ENCODE results near the gene CAVIN2. TPM values are rescaled to one million over a fixed set of nuclear protein-coding genes. Genes with fewer than 3 reads are reported as not detected.

Gene CAVIN2
- total and polyA plus RNA-seq, 2 experiments from 2014 or later: 0.74 to 1.0 TPM

- Histone ChIP-seq H3K36me3 (no peaks in the 10 kb centered on the region), H3K27ac (no peak overlapping the region), H3K27me3 (no peaks in the 10 kb centered on the region), H3K4me1 (ENCODE audit: low read depth) (peaks cover 10% of the 10 kb centered on the region), H3K9me3 (ENCODE audit: low read depth) (no peaks in the 10 kb centered on the region), H3K4me3 (no peak overlapping the region)
- DNase-seq (ENCODE audit: low read depth in 1 of 2, low spot score in 1 of 2): peak in 1 of 2 donors; percentile 66
- no peak for TF ChIP-seq CTCF (IDR thresholded peaks at IDR 0.05; ENCODE audit: low read depth, low read length)
Measured at GRCh38 chr2:191864628-191865374, 17.9 kb upstream of the CAVIN2 start.

- H3K27ac ChIP-seq: no peak overlapping the region
- peaks cover 10% of the 10 kb centered on the region for H3K4me1 ChIP-seq (ENCODE audit: low read depth)
- no peaks in the 10 kb centered on the region for H3K36me3 ChIP-seq
- H3K9me3 ChIP-seq (ENCODE audit: low read depth): no peaks in the 10 kb centered on the region
- peak in 1 of 2 donors; percentile 62 for DNase-seq (ENCODE audit: low read depth in 1 of 2, low spot score in 1 of 2)
- TF ChIP-seq CTCF (IDR thresholded peaks at IDR 0.05; ENCODE audit: low read depth, low read length): no peak
- no peaks in the 10 kb centered on the region for H3K27me3 ChIP-seq
- H3K4me3 ChIP-seq: no peak overlapping the region
Measured at GRCh38 chr2:191863988-191864387, 17.1 kb upstream of the CAVIN2 start.

GRCh38 chr2:191862156-191862775 is 15.4 kb upstream of the CAVIN2 start:
- H3K36me3 ChIP-seq: no peaks in the 10 kb centered on the region
- no peak for TF ChIP-seq CTCF (IDR thresholded peaks at IDR 0.05; ENCODE audit: low read depth, low read length)
- peaks cover 7% of the 10 kb centered on the region for H3K4me1 ChIP-seq (ENCODE audit: low read depth)
- H3K9me3 ChIP-seq (ENCODE audit: low read depth): no peaks in the 10 kb centered on the region
- DNase-seq (ENCODE audit: low read depth in 1 of 2, low spot score in 1 of 2): no peak
- H3K4me3 ChIP-seq: no peak overlapping the region
- no peaks in the 10 kb centered on the region for H3K27me3 ChIP-seq
- H3K27ac ChIP-seq: no peak overlapping the region

- H3K27ac ChIP-seq: no peak overlapping the region
- H3K27me3 ChIP-seq: no peaks in the 10 kb centered on the region
- no peaks in the 10 kb centered on the region for H3K36me3 ChIP-seq
- H3K9me3 ChIP-seq (ENCODE audit: low read depth): no peaks in the 10 kb centered on the region
- H3K4me1 ChIP-seq (ENCODE audit: low read depth): no peaks in the 10 kb centered on the region
- no peak for DNase-seq (ENCODE audit: low read depth in 1 of 2, low spot score in 1 of 2)
- no peak for TF ChIP-seq CTCF (IDR thresholded peaks at IDR 0.05; ENCODE audit: low read depth, low read length)
- no peak overlapping the region for H3K4me3 ChIP-seq
Measured at GRCh38 chr2:191860760-191861466, 14.0 kb upstream of the CAVIN2 start.

GRCh38 chr2:191859681-191860080 is 12.8 kb upstream of the CAVIN2 start:
- H3K9me3 ChIP-seq (ENCODE audit: low read depth): no peaks in the 10 kb centered on the region
- H3K27ac ChIP-seq: no peak overlapping the region
- H3K4me1 ChIP-seq (ENCODE audit: low read depth): peaks cover 11% of the 10 kb centered on the region
- peak in 1 of 2 donors; percentile 31 for DNase-seq (ENCODE audit: low read depth in 1 of 2, low spot score in 1 of 2)
- no peaks in the 10 kb centered on the region for H3K27me3 ChIP-seq
- H3K4me3 ChIP-seq: no peak overlapping the region
- no peak for TF ChIP-seq CTCF (IDR thresholded peaks at IDR 0.05; ENCODE audit: low read depth, low read length)
- H3K36me3 ChIP-seq: no peaks in the 10 kb centered on the region

Data from cardiac muscle cell (in vitro differentiated cells and primary cell).